Gastroesophageal sphincter (tissue), 3 donors: Measurements from ENCODE around the gene MAML2.

ENCODE experiments used
- EP300 ChIP-seq: sonication (generic); formaldehyde crosslinking; IDR thresholded peaks from one replicate; pipeline ENCODE4 v1.6.1; 2017; ENCODE audit warnings: antibody characterized with exemption, mild to moderate bottlenecking
- TF ChIP-seq, protein P1 (sequence below), 4 experiments: fragments of 200-600 bp in 2 of 4; fragments of 450-650 bp in 2 of 4; sonication (generic) in 1 of 4; IDR thresholded peaks; one replicate each; pipeline ENCODE4 v1.5.1; 2017 to 2019; ENCODE audit warnings: antibody characterized with exemption in 4 of 4, mild to moderate bottlenecking in 2 of 4, moderate library complexity in 2 of 4

- TF ChIP-seq, protein P1, sequence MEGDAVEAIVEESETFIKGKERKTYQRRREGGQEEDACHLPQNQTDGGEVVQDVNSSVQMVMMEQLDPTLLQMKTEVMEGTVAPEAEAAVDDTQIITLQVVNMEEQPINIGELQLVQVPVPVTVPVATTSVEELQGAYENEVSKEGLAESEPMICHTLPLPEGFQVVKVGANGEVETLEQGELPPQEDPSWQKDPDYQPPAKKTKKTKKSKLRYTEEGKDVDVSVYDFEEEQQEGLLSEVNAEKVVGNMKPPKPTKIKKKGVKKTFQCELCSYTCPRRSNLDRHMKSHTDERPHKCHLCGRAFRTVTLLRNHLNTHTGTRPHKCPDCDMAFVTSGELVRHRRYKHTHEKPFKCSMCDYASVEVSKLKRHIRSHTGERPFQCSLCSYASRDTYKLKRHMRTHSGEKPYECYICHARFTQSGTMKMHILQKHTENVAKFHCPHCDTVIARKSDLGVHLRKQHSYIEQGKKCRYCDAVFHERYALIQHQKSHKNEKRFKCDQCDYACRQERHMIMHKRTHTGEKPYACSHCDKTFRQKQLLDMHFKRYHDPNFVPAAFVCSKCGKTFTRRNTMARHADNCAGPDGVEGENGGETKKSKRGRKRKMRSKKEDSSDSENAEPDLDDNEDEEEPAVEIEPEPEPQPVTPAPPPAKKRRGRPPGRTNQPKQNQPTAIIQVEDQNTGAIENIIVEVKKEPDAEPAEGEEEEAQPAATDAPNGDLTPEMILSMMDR (IDR thresholded peaks at IDR 0.05) = no peak
- no peak for TF ChIP-seq EP300
Measured at GRCh38 chr11:95975343-95975742, 367.7 kb downstream of the MAML2 start.
